Measurements from ENCODE around the gene KIF5B. TPM values are rescaled to one million over a fixed set of nuclear protein-coding genes. Genes with fewer than 3 reads are reported as not detected.
"Not testable (repeated sequence)": the region's sequence is repeated elsewhere in the genome, so short reads cannot be mapped to it uniquely, and the experiment has no call there.

The KIF5B gene
- total RNA-seq, 1 experiment from 2014 or later, result 96.0 TPM

- DNase-seq (ENCODE audit: low read depth), result no peak
Observed at GRCh38 chr10:32060347-32060746, 4.1 kb upstream of the KIF5B start.

- DNase-seq (ENCODE audit: low read depth), result no peak
Observed at GRCh38 chr10:32059472-32059871, 3.2 kb upstream of the KIF5B start.

- no peak for DNase-seq (ENCODE audit: low read depth)
Observed at GRCh38 chr10:32057036-32057372, 779 bp upstream of the KIF5B start.

GRCh38 chr10:32055478-32056135 is 618 bp downstream of the KIF5B start:
- peak; percentile 48 for DNase-seq (ENCODE audit: low read depth)

GRCh38 chr10:32054094-32054493 is 2.1 kb downstream of the KIF5B start:
- DNase-seq (ENCODE audit: low read depth), result peak; percentile 30

- not testable (repeated sequence) for DNase-seq (ENCODE audit: low read depth)
Observed at GRCh38 chr10:32053392-32053791, 2.8 kb downstream of the KIF5B start.

- no peak for DNase-seq (ENCODE audit: low read depth)
Observed at GRCh38 chr10:32051926-32052325, 4.3 kb downstream of the KIF5B start.

- no peak for DNase-seq (ENCODE audit: low read depth)
Observed at GRCh38 chr10:32050177-32050576, 6.0 kb downstream of the KIF5B start.

GRCh38 chr10:32049113-32049512 is 7.1 kb downstream of the KIF5B start:
- no peak for DNase-seq (ENCODE audit: low read depth)

GRCh38 chr10:32048282-32048681 is 7.9 kb downstream of the KIF5B start:
- no peak for DNase-seq (ENCODE audit: low read depth)

GRCh38 chr10:32047881-32048280 is 8.3 kb downstream of the KIF5B start:
- no peak for DNase-seq (ENCODE audit: low read depth)

GRCh38 chr10:32046151-32046550 is 10.1 kb downstream of the KIF5B start:
- no peak for DNase-seq (ENCODE audit: low read depth)

GRCh38 chr10:32042730-32043129 is 13.5 kb downstream of the KIF5B start:
- DNase-seq (ENCODE audit: low read depth), result peak; percentile 5

- DNase-seq (ENCODE audit: low read depth), result no peak
Observed at GRCh38 chr10:32041290-32042028, 14.8 kb downstream of the KIF5B start.

GRCh38 chr10:32039734-32040133 is 16.5 kb downstream of the KIF5B start:
- DNase-seq (ENCODE audit: low read depth), result no peak

- DNase-seq (ENCODE audit: low read depth), result no peak
Observed at GRCh38 chr10:32038777-32039176, 17.4 kb downstream of the KIF5B start.

GRCh38 chr10:32036922-32037321 is 19.3 kb downstream of the KIF5B start:
- DNase-seq (ENCODE audit: low read depth), result no peak

- no peak for DNase-seq (ENCODE audit: low read depth)
Observed at GRCh38 chr10:32035038-32035437, 21.2 kb downstream of the KIF5B start.

- DNase-seq (ENCODE audit: low read depth), result no peak
Observed at GRCh38 chr10:32033171-32033570, 23.1 kb downstream of the KIF5B start.

- DNase-seq (ENCODE audit: low read depth), result no peak
Observed at GRCh38 chr10:32031920-32032319, 24.3 kb downstream of the KIF5B start.

GRCh38 chr10:32031424-32031823 is 24.8 kb downstream of the KIF5B start:
- DNase-seq (ENCODE audit: low read depth), result no peak

GRCh38 chr10:32028710-32029109 is 27.5 kb downstream of the KIF5B start:
- DNase-seq (ENCODE audit: low read depth), result no peak

- no peak for DNase-seq (ENCODE audit: low read depth)
Observed at GRCh38 chr10:32023264-32023663, 33.0 kb downstream of the KIF5B start.
